ENCODE data around the gene WNT1. TPM values are rescaled to one million over a fixed set of nuclear protein-coding genes. Genes with fewer than 3 reads are reported as not detected.
A peak's percentile ranks its signal among the peaks of the same experiment; 100 is the strongest.

Gene WNT1
- total and polyA plus RNA-seq, 9 of the 15 experiments (the other 6 are each of a cell fraction or from before 2014, with no cell fraction given): not detected

DNA sequence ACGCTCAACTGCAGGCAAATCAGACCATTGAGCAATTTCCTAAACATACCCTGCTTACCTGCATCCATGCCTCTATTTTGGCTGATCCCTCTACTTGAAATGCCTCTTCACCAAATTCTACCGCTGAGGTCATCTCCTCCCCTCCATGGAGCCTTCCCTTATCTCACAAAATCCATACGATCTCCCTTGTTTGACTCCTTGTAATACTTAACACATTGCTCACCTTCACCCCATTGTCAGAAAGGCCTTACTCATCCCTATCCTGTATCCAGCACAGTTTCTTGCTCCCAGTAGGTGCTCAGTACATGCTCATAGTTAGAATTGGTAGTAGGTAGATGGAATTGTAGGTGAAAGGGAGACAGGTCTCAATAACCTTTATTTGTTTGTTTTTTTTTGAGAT is 15.7 kb downstream of the WNT1 start (continued):
- TF ChIP-seq CCNT2 (IDR thresholded peaks at IDR 0.05; ENCODE audit: borderline replicate concordance, extremely low read depth, insufficient read length, low read depth, low read length) (no peak), SMARCE1 (IDR thresholded peaks at IDR 0.05) (no peak), ZNF253 (CRISPR knock-in tag; conservative IDR thresholded peaks at IDR 0.05) (no peak), MCM3 (IDR thresholded peaks at IDR 0.05) (no peak), RBM39 (optimal IDR thresholded peaks at IDR 0.05; ENCODE audit: low read depth, low read length) (no peak), SMC3 (conservative IDR thresholded peaks at IDR 0.05; ENCODE audit: insufficient read depth, low read depth, low read length) (no peak), CBFA2T3 (IDR thresholded peaks at IDR 0.05) (0 out of 2 replicates have a peak, but pooled peaks have one; percentile 8), KLF16 (IDR thresholded peaks at IDR 0.05) (no peak), MXI1 (IDR thresholded peaks at IDR 0.05; ENCODE audit: low read depth, low read length) (no peak), NCOR1 (IDR thresholded peaks at IDR 0.05) (no peak), SRSF3 (IDR thresholded peaks at IDR 0.05; ENCODE audit: insufficient read depth, low read length) (no peak), HDAC1 (IDR thresholded peaks at IDR 0.05) (no peak), ZNF140 (CRISPR knock-in tag; IDR thresholded peaks at IDR 0.05) (no peak), PHF21A (IDR thresholded peaks at IDR 0.05; ENCODE audit: borderline replicate concordance, low read depth) (no peak), MAFF (IDR thresholded peaks at IDR 0.05; ENCODE audit: low read length) (no peak), ELF2 (CRISPR knock-in tag; IDR thresholded peaks at IDR 0.05) (no peak), DACH1 (IDR thresholded peaks at IDR 0.05; ENCODE audit: partially characterized antibody) (no peak), TAF7 (tag; IDR thresholded peaks at IDR 0.05) (no peak), ZBED1 (IDR thresholded peaks at IDR 0.05) (no peak), MECOM (CRISPR knock-in tag; IDR thresholded peaks at IDR 0.05) (no peak), MIER1 (IDR thresholded peaks at IDR 0.05; ENCODE audit: low read depth) (no peak)
- TF ChIP-seq, protein P1, sequence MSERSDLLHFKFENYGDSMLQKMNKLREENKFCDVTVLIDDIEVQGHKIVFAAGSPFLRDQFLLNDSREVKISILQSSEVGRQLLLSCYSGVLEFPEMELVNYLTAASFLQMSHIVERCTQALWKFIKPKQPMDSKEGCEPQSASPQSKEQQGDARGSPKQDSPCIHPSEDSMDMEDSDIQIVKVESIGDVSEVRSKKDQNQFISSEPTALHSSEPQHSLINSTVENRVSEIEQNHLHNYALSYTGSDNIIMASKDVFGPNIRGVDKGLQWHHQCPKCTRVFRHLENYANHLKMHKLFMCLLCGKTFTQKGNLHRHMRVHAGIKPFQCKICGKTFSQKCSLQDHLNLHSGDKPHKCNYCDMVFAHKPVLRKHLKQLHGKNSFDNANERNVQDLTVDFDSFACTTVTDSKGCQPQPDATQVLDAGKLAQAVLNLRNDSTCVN (CRISPR knock-in tag; IDR thresholded peaks at IDR 0.05): 0 out of 2 replicates have a peak, but pooled peaks have one; percentile 4
- TF ChIP-seq, protein P2, sequence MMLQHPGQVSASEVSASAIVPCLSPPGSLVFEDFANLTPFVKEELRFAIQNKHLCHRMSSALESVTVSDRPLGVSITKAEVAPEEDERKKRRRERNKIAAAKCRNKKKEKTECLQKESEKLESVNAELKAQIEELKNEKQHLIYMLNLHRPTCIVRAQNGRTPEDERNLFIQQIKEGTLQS (IDR thresholded peaks at IDR 0.05): peak; percentile 47; the same call in 1 of the 2 replicates
- TF ChIP-seq, protein P2 (CRISPR knock-in tag; conservative IDR thresholded peaks at IDR 0.05): no peak
- TF ChIP-seq, protein P3, sequence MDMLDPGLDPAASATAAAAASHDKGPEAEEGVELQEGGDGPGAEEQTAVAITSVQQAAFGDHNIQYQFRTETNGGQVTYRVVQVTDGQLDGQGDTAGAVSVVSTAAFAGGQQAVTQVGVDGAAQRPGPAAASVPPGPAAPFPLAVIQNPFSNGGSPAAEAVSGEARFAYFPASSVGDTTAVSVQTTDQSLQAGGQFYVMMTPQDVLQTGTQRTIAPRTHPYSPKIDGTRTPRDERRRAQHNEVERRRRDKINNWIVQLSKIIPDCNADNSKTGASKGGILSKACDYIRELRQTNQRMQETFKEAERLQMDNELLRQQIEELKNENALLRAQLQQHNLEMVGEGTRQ (CRISPR knock-in tag; IDR thresholded peaks at IDR 0.05): no peak
- TF ChIP-seq, protein P4, sequence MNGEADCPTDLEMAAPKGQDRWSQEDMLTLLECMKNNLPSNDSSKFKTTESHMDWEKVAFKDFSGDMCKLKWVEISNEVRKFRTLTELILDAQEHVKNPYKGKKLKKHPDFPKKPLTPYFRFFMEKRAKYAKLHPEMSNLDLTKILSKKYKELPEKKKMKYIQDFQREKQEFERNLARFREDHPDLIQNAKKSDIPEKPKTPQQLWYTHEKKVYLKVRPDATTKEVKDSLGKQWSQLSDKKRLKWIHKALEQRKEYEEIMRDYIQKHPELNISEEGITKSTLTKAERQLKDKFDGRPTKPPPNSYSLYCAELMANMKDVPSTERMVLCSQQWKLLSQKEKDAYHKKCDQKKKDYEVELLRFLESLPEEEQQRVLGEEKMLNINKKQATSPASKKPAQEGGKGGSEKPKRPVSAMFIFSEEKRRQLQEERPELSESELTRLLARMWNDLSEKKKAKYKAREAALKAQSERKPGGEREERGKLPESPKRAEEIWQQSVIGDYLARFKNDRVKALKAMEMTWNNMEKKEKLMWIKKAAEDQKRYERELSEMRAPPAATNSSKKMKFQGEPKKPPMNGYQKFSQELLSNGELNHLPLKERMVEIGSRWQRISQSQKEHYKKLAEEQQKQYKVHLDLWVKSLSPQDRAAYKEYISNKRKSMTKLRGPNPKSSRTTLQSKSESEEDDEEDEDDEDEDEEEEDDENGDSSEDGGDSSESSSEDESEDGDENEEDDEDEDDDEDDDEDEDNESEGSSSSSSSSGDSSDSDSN (IDR thresholded peaks at IDR 0.05; ENCODE audit: borderline replicate concordance in 1 of 2, low read depth in 2 of 2, low read length in 2 of 2): no peak
- TF ChIP-seq, protein P5, sequence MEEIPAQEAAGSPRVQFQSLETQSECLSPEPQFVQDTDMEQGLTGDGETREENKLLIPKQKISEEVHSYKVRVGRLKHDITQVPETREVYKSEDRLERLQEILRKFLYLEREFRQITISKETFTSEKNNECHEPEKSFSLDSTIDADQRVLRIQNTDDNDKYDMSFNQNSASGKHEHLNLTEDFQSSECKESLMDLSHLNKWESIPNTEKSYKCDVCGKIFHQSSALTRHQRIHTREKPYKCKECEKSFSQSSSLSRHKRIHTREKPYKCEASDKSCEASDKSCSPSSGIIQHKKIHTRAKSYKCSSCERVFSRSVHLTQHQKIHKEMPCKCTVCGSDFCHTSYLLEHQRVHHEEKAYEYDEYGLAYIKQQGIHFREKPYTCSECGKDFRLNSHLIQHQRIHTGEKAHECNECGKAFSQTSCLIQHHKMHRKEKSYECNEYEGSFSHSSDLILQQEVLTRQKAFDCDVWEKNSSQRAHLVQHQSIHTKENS (CRISPR knock-in tag; IDR thresholded peaks at IDR 0.05): no peak

All from K562 (cell line).